Memory B cell (primary cell): Measurements from ENCODE around the gene PRKG2.
"Not testable (repeated sequence)": the region's sequence is repeated elsewhere in the genome, so short reads cannot be mapped to it uniquely, and the experiment has no call there.

ENCODE experiments used
- ATAC-seq: fragments of 150-1000 bp; cut with Tn5 transposase; 2 replicates; pipeline ENCODE4 v1.10.0; 2021; ENCODE audit warnings: low read depth, mild to moderate bottlenecking, moderate library complexity
- DNase-seq, 2 donors: peaks; one replicate each; pipeline ENCODE4 v3.0.0; 2022; ENCODE audit warnings: low spot score in 2 of 2
- H3K27ac Mint-ChIP-seq: one replicate; pipeline ENCODE4 v1.8.0; 2022; ENCODE audit warnings: mild to moderate bottlenecking, moderate library complexity, mixed read lengths
- H3K27me3 Mint-ChIP-seq: one replicate; pipeline ENCODE4 v1.8.0; 2022; ENCODE audit warnings: mixed read lengths
- H3K36me3 Mint-ChIP-seq: one replicate; pipeline ENCODE4 v1.8.0; 2022; ENCODE audit warnings: mild to moderate bottlenecking, mixed read lengths
- H3K4me1 Mint-ChIP-seq: one replicate; pipeline ENCODE4 v1.8.0; 2022; ENCODE audit warnings: mixed read lengths
- H3K4me3 Mint-ChIP-seq: one replicate; pipeline ENCODE4 v1.8.0; 2022; ENCODE audit warnings: mild to moderate bottlenecking, moderate library complexity, mixed read lengths
- H3K9me3 Mint-ChIP-seq: one replicate; pipeline ENCODE4 v1.8.0; 2022; ENCODE audit warnings: mixed read lengths

Gene PRKG2

GRCh38 chr4:81227968-81228367 lies 12.9 kb upstream of the PRKG2 start:
- DNase-seq (no peak), ATAC-seq (no peak)
- no peaks in the 10 kb centered on the region for H3K4me1 Mint-ChIP-seq
- peaks cover 3% of the 10 kb centered on the region for H3K36me3 Mint-ChIP-seq
- peaks cover 4% of the 10 kb centered on the region for H3K27me3 Mint-ChIP-seq
- H3K4me3 Mint-ChIP-seq, result no peak overlapping the region
- no peak overlapping the region for H3K27ac Mint-ChIP-seq
- peaks cover 16% of the 10 kb centered on the region for H3K9me3 Mint-ChIP-seq

GRCh38 chr4:81227138-81227537 lies 12.1 kb upstream of the PRKG2 start:
- Mint-ChIP-seq H3K4me3 (no peak overlapping the region), H3K9me3 (peaks cover 14% of the 10 kb centered on the region), H3K27me3 (peaks cover 4% of the 10 kb centered on the region), H3K36me3 (peaks cover 3% of the 10 kb centered on the region), H3K27ac (no peak overlapping the region), H3K4me1 (no peaks in the 10 kb centered on the region)
- DNase-seq (no peak), ATAC-seq (no peak)

GRCh38 chr4:81225252-81225651 lies 10.2 kb upstream of the PRKG2 start:
- H3K9me3 Mint-ChIP-seq, result peaks cover 4% of the 10 kb centered on the region
- no peak overlapping the region for H3K27ac Mint-ChIP-seq
- DNase-seq (no peak), ATAC-seq (no peak)
- H3K36me3 Mint-ChIP-seq, result peaks cover under 1% of the 10 kb centered on the region
- no peak overlapping the region for H3K4me3 Mint-ChIP-seq
- H3K4me1 Mint-ChIP-seq, result no peaks in the 10 kb centered on the region
- peaks cover 11% of the 10 kb centered on the region for H3K27me3 Mint-ChIP-seq

- DNase-seq, ATAC-seq, H3K4me1 Mint-ChIP-seq, H3K27ac Mint-ChIP-seq, H3K4me3 Mint-ChIP-seq, H3K36me3 Mint-ChIP-seq, H3K9me3 Mint-ChIP-seq: not testable (repeated sequence)
- H3K27me3 Mint-ChIP-seq, result peaks cover 18% of the 10 kb centered on the region
Measured at GRCh38 chr4:81222082-81222472, 7.1 kb upstream of the PRKG2 start.

- Mint-ChIP-seq H3K27ac (no peak overlapping the region), H3K27me3 (peaks cover 18% of the 10 kb centered on the region), H3K36me3 (no peaks in the 10 kb centered on the region), H3K4me3 (no peak overlapping the region), H3K9me3 (peaks cover 4% of the 10 kb centered on the region), H3K4me1 (no peaks in the 10 kb centered on the region)
- ATAC-seq (no peak), DNase-seq (no peak)
Measured at GRCh38 chr4:81221303-81222081, 6.5 kb upstream of the PRKG2 start.

- Mint-ChIP-seq H3K4me1 (no peaks in the 10 kb centered on the region), H3K9me3 (peaks cover 1% of the 10 kb centered on the region), H3K27me3 (peaks cover 18% of the 10 kb centered on the region)
Measured at GRCh38 chr4:81220271-81220670, 5.2 kb upstream of the PRKG2 start.

GRCh38 chr4:81218206-81218605 lies 3.2 kb upstream of the PRKG2 start:
- Mint-ChIP-seq H3K36me3 (no peaks in the 10 kb centered on the region), H3K4me1 (peaks cover 2% of the 10 kb centered on the region), H3K27me3 (peaks cover 15% of the 10 kb centered on the region), H3K9me3 (peaks cover 1% of the 10 kb centered on the region), H3K4me3 (no peak overlapping the region), H3K27ac (no peak overlapping the region)
- no peak for ATAC-seq
- no peak for DNase-seq

More at GRCh38 chr4:81220271-81220670, 5.2 kb upstream of the PRKG2 start:
- ATAC-seq (no peak), DNase-seq (no peak)
- H3K27ac Mint-ChIP-seq, result no peak overlapping the region
- no peak overlapping the region for H3K4me3 Mint-ChIP-seq
- H3K36me3 Mint-ChIP-seq, result no peaks in the 10 kb centered on the region

GRCh38 chr4:81217779-81218178 lies 2.8 kb upstream of the PRKG2 start:
- no peak overlapping the region for H3K27ac Mint-ChIP-seq
- H3K27me3 Mint-ChIP-seq, result peaks cover 15% of the 10 kb centered on the region
- H3K4me3 Mint-ChIP-seq, result no peak overlapping the region
- no peak for DNase-seq
- H3K36me3 Mint-ChIP-seq, result no peaks in the 10 kb centered on the region
- ATAC-seq, result no peak
- H3K4me1 Mint-ChIP-seq, result peaks cover 2% of the 10 kb centered on the region
- peaks cover 1% of the 10 kb centered on the region for H3K9me3 Mint-ChIP-seq

GRCh38 chr4:81215931-81216330 lies 909 bp upstream of the PRKG2 start:
- H3K4me1 Mint-ChIP-seq, result peaks cover 2% of the 10 kb centered on the region
- peaks cover 1% of the 10 kb centered on the region for H3K9me3 Mint-ChIP-seq
- H3K4me3 Mint-ChIP-seq, result no peak overlapping the region
- H3K27ac Mint-ChIP-seq, result no peak overlapping the region
- peaks cover 10% of the 10 kb centered on the region for H3K27me3 Mint-ChIP-seq
- DNase-seq, result no peak
- no peak for ATAC-seq
- no peaks in the 10 kb centered on the region for H3K36me3 Mint-ChIP-seq

- no peak overlapping the region for H3K4me3 Mint-ChIP-seq
- ATAC-seq (no peak), DNase-seq (no peak)
- H3K9me3 Mint-ChIP-seq, result peaks cover 2% of the 10 kb centered on the region
- no peaks in the 10 kb centered on the region for H3K36me3 Mint-ChIP-seq
- peaks cover 8% of the 10 kb centered on the region for H3K27me3 Mint-ChIP-seq
- H3K4me1 Mint-ChIP-seq, result peaks cover 2% of the 10 kb centered on the region
- H3K27ac Mint-ChIP-seq, result no peak overlapping the region
Measured at GRCh38 chr4:81214144-81214880, 710 bp downstream of the PRKG2 start.

- no peak overlapping the region for H3K27ac Mint-ChIP-seq
- peaks cover 2% of the 10 kb centered on the region for H3K4me1 Mint-ChIP-seq
- H3K27me3 Mint-ChIP-seq, result peaks cover 10% of the 10 kb centered on the region
- H3K4me3 Mint-ChIP-seq, result no peak overlapping the region
- DNase-seq (no peak), ATAC-seq (no peak)
- no peaks in the 10 kb centered on the region for H3K36me3 Mint-ChIP-seq
- H3K9me3 Mint-ChIP-seq, result peaks cover 3% of the 10 kb centered on the region
Measured at GRCh38 chr4:81213671-81214070, 1.4 kb downstream of the PRKG2 start.

- H3K27me3 Mint-ChIP-seq, result peaks cover 6% of the 10 kb centered on the region
- no peak for ATAC-seq
- H3K4me3 Mint-ChIP-seq, result no peak overlapping the region
- peaks cover 2% of the 10 kb centered on the region for H3K4me1 Mint-ChIP-seq
- H3K27ac Mint-ChIP-seq, result no peak overlapping the region
- no peaks in the 10 kb centered on the region for H3K36me3 Mint-ChIP-seq
- no peak for DNase-seq
- peaks cover 3% of the 10 kb centered on the region for H3K9me3 Mint-ChIP-seq
Measured at GRCh38 chr4:81211956-81212355, 3.1 kb downstream of the PRKG2 start.

GRCh38 chr4:81207828-81208227 lies 7.2 kb downstream of the PRKG2 start:
- DNase-seq (no peak), ATAC-seq (no peak)
- Mint-ChIP-seq H3K4me3 (no peak overlapping the region), H3K4me1 (no peaks in the 10 kb centered on the region), H3K36me3 (no peaks in the 10 kb centered on the region), H3K27ac (no peak overlapping the region), H3K9me3 (peaks cover 3% of the 10 kb centered on the region), H3K27me3 (peaks cover 4% of the 10 kb centered on the region)

- Mint-ChIP-seq H3K27ac (no peak overlapping the region), H3K27me3 (peaks cover 4% of the 10 kb centered on the region), H3K4me1 (no peaks in the 10 kb centered on the region), H3K4me3 (no peak overlapping the region), H3K9me3 (peaks cover 3% of the 10 kb centered on the region), H3K36me3 (no peaks in the 10 kb centered on the region)
- no peak for ATAC-seq
- DNase-seq, result no peak
Measured at GRCh38 chr4:81205302-81205701, 9.7 kb downstream of the PRKG2 start.
